ENCODE measurements around the gene DOCK4. TPM values are rescaled to one million over a fixed set of nuclear protein-coding genes. Genes with fewer than 3 reads are reported as not detected.

DOCK4 gene
- total RNA-seq, 4 donors from 2014 or later: 30.8 to 49.8 (median 37.2) TPM

- Histone ChIP-seq H3K27ac (no peak overlapping the region), H3K27me3 (no peaks in the 10 kb centered on the region), H3K4me3 (no peak overlapping the region), H3K36me3 (peaks cover 0 to 39% (median 0%) of the 10 kb centered on the region in 3 donors), H3K4me1 (peaks cover 0 to 9% (median 0%) of the 10 kb centered on the region in 4 donors), H3K9me3 (no peaks in the 10 kb centered on the region)
- DNase-seq (ENCODE audit: low spot score in 2 of 2): no peak
- no peak for TF ChIP-seq POLR2A (IDR thresholded peaks at IDR 0.05)
- TF ChIP-seq EP300 (IDR thresholded peaks at IDR 0.05): no peak
- TF ChIP-seq CTCF (IDR thresholded peaks at IDR 0.05): no peak
- WGBS, 2 donors: 64 to 68% methylated on average over 1 of the region's 1 CpG
Observed at GRCh38 chr7:111865430-111865829, 340.8 kb downstream of the DOCK4 start.

GRCh38 chr7:111864291-111864976 lies 341.8 kb downstream of the DOCK4 start:
- 71 to 82% methylated on average over 8 of the region's 8 CpGs for WGBS, 2 donors
- Histone ChIP-seq H3K4me1 (peaks cover 0 to 9% (median 0%) of the 10 kb centered on the region in 4 donors), H3K4me3 (no peak overlapping the region), H3K9me3 (no peaks in the 10 kb centered on the region), H3K36me3 (peaks cover 0 to 46% (median 0%) of the 10 kb centered on the region in 3 donors), H3K27me3 (no peaks in the 10 kb centered on the region), H3K27ac (no peak overlapping the region)
- no peak for DNase-seq (ENCODE audit: low spot score in 2 of 2)
- TF ChIP-seq CTCF (IDR thresholded peaks at IDR 0.05) (no peak), POLR2A (IDR thresholded peaks at IDR 0.05) (no peak), EP300 (IDR thresholded peaks at IDR 0.05) (no peak)

GRCh38 chr7:111863269-111863668 lies 342.9 kb downstream of the DOCK4 start:
- Histone ChIP-seq H3K36me3 (peaks cover 0 to 46% (median 0%) of the 10 kb centered on the region in 3 donors), H3K27me3 (no peaks in the 10 kb centered on the region), H3K4me3 (no peak overlapping the region), H3K4me1 (peaks cover 0 to 9% (median 0%) of the 10 kb centered on the region in 4 donors), H3K27ac (no peak overlapping the region), H3K9me3 (no peaks in the 10 kb centered on the region)
- 77% methylated on average over 7 of the region's 7 CpGs for WGBS, 2 donors
- DNase-seq (ENCODE audit: low spot score in 2 of 2): no peak
- TF ChIP-seq CTCF (IDR thresholded peaks at IDR 0.05) (no peak), POLR2A (IDR thresholded peaks at IDR 0.05) (no peak), EP300 (IDR thresholded peaks at IDR 0.05) (no peak)

GRCh38 chr7:111860248-111860647 lies 346.0 kb downstream of the DOCK4 start:
- Histone ChIP-seq H3K4me3 (no peak overlapping the region), H3K4me1 (peaks cover 0 to 9% (median 0%) of the 10 kb centered on the region in 4 donors), H3K36me3 (peaks cover 0 to 32% (median 0%) of the 10 kb centered on the region in 3 donors), H3K27ac (no peak overlapping the region), H3K27me3 (no peaks in the 10 kb centered on the region), H3K9me3 (no peaks in the 10 kb centered on the region)
- 90 to 95% methylated on average over 6 of the region's 6 CpGs for WGBS, 2 donors
- no peak for TF ChIP-seq POLR2A (IDR thresholded peaks at IDR 0.05)
- no peak for DNase-seq (ENCODE audit: low spot score in 2 of 2)

GRCh38 chr7:111858331-111858730 lies 347.9 kb downstream of the DOCK4 start:
- TF ChIP-seq EP300 (IDR thresholded peaks at IDR 0.05) (no peak), CTCF (IDR thresholded peaks at IDR 0.05) (no peak), POLR2A (IDR thresholded peaks at IDR 0.05) (no peak)
- Histone ChIP-seq H3K27ac (no peak overlapping the region), H3K9me3 (no peaks in the 10 kb centered on the region), H3K4me3 (no peak overlapping the region), H3K4me1 (no peaks in the 10 kb centered on the region), H3K27me3 (no peaks in the 10 kb centered on the region), H3K36me3 (peaks cover 0 to 28% (median 0%) of the 10 kb centered on the region in 3 donors)
- 88 to 93% methylated on average over 3 of the region's 3 CpGs for WGBS, 2 donors
- DNase-seq (ENCODE audit: low spot score in 2 of 2): no peak
